Type B pancreatic cell (in vitro differentiated cells): Measurements from ENCODE around the gene GSG1L2. TPM values are rescaled to one million over a fixed set of nuclear protein-coding genes. Genes with fewer than 3 reads are reported as not detected.
A peak's percentile ranks its signal among the peaks of the same experiment; 100 is the strongest.

ENCODE experiments used
- DNase-seq: peaks from one replicate; pipeline ENCODE4 v3.0.0; 2021; ENCODE audit warnings: mixed read lengths; ENCODE audit not compliant: unreplicated experiment; ENCODE audit errors: extremely low spot score
- H3K27ac Mint-ChIP-seq: 2 replicates; pipeline ENCODE4 v1.8.0; 2021; ENCODE audit warnings: mild to moderate bottlenecking, mixed read lengths
- H3K27me3 Mint-ChIP-seq: 2 replicates; pipeline ENCODE4 v1.8.0; 2021; ENCODE audit warnings: mixed read lengths
- H3K36me3 Mint-ChIP-seq: 2 replicates; pipeline ENCODE4 v1.8.0; 2021; ENCODE audit warnings: mixed read lengths
- H3K4me1 Mint-ChIP-seq: one replicate; pipeline ENCODE4 v1.8.0; 2021; ENCODE audit warnings: mixed read lengths; ENCODE audit not compliant: unreplicated experiment
- H3K4me3 Mint-ChIP-seq: 2 replicates; pipeline ENCODE4 v1.8.0; 2021; ENCODE audit warnings: mild to moderate bottlenecking, mixed read lengths
- H3K9me3 Mint-ChIP-seq: 2 replicates; pipeline ENCODE4 v1.8.0; 2021; ENCODE audit warnings: mixed read lengths
- CTCF ChIP-seq: fragments of 200-600 bp; sonication (generic); conservative IDR thresholded peaks from 2 replicates; pipeline ENCODE4 v1.5.0; 2021; ENCODE audit warnings: antibody characterized with exemption, mild to moderate bottlenecking
- total RNA-seq: library from RNA; stranded (reverse); gene quantifications from 2 replicates; pipeline ENCODE4 v1.2.1, GENCODE V29; 2021; ENCODE audit warnings: low replicate concordance

Gene GSG1L2
- total RNA-seq, 1 donor from 2014 or later, result not detected

DNA sequence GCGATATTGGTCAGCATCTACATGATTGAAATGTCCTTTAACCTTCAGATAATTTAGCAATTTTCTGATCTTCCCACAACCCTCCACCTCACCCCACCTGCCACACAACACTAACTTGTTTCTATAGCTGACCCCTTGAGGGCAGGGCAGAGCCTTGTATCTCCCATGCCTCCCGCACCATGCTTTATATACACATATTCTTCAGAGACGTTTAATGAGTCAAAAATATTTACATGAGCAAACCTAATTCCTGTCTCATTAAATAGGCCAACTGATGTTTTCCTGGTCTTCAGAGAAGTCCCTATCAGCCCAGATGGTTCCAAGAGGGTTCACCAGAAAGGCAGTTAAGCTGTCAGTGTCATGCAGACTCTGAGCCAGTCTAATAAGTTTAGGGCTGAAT lies 23.9 kb downstream of the GSG1L2 start:
- no peak overlapping the region for H3K4me3 Mint-ChIP-seq
- peaks cover 10% of the 10 kb centered on the region for H3K27me3 Mint-ChIP-seq
- no peak for TF ChIP-seq CTCF
- H3K4me1 Mint-ChIP-seq, result no peaks in the 10 kb centered on the region
- H3K9me3 Mint-ChIP-seq, result no peaks in the 10 kb centered on the region
- no peak overlapping the region for H3K27ac Mint-ChIP-seq
- H3K36me3 Mint-ChIP-seq, result no peaks in the 10 kb centered on the region
- no peak for DNase-seq

DNA sequence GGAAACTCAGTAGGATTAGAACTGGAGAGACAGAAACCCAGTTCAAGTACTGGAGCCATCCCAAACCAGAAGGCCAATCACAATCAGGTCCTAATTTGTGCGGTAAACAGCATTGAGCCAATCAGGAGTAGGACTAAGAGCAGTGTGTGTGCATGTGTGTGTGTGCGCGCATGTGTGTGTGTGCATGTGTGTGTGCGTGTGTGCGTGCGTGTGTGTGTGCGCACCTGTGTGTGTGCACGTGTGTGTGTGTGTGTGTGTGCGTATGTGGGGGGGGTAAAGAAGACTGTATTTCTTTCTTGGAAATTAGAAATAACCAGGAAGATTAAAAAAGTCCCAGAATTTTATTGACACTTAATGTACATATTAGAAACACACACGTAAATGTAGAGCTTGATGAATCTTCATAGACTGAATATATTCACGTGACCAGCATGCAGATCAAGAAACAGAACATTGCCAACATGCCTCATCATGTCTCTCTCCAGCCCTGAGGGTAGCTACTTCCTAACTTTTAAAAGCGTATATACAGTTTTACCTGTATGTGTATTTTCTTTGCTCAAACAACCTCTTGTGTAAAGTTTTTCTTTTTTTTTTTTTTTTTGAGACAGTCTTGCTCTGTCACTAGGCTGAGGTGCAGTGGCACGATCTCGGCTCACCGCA lies 29.6 kb downstream of the GSG1L2 start:
- no peak for TF ChIP-seq CTCF
- H3K27ac Mint-ChIP-seq, result no peak overlapping the region
- no peaks in the 10 kb centered on the region for H3K9me3 Mint-ChIP-seq
- peaks cover 11% of the 10 kb centered on the region for H3K27me3 Mint-ChIP-seq
- peaks cover 17% of the 10 kb centered on the region for H3K4me1 Mint-ChIP-seq
- H3K4me3 Mint-ChIP-seq, result no peak overlapping the region
- no peaks in the 10 kb centered on the region for H3K36me3 Mint-ChIP-seq
- DNase-seq, result no peak

DNA sequence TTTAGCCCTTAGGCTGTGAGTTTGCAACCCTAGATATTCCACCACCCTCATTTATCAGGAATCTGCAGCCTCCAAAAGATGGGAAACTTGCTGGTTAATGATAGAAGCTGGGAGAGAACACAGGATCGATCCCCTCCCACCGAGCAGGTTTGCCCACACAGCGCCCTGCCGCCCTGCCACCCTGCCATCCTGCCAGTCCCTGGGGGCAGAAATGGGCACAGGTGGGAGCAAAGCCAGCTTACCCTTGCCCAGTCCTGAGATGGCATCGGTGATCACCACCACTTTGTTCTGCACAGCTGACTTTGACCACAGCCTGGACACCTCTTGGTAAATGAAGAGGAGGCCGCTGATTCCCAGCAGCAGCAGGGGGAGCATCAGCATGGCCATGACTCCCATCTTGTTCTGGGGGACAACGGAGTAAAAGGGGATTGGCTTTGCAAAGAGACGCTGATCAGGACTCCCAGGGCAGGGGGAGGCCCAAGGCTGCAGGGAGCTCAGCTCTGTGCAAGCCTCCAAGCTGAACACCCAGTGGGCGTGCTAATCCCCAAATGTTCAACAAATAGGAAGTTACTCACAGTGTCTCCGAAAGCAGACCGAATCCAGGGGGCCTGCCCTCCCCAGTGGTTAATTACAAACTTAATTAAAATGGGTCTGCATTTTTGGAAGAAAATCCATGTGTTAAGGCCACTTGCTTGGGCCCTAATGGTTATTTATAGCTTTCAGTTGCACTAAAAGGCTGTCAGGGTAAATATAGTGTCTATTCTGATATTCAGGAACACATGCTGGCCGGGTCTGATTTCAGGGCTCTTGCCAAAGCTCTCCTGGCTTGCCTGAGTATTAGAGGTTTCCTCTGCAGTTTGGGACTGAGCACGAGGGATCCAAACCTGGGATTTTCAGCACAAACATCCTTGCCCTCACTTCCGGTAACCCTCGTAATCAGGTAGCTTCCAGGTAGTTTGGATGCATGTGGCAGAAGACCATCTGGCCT lies 30.7 kb downstream of the GSG1L2 start, which contains the start of gene DHRS7C:
DHRS7C (minus strand) TSS at position 704 of the 988 bp plus-strand sequence; CDS start at position 396, 308 bp downstream.
- TF ChIP-seq CTCF, result no peak
- Mint-ChIP-seq H3K4me3 (no peak within 1 kb of the TSS), H3K27ac (no peak within 1 kb of the TSS), H3K4me1 (peaks cover 17% of the 10 kb centered on the region), H3K36me3 (no peaks in the 10 kb centered on the region), H3K27me3 (peaks cover 6% of the 10 kb centered on the region), H3K9me3 (no peaks in the 10 kb centered on the region)
- DNase-seq, result no peak

DNA sequence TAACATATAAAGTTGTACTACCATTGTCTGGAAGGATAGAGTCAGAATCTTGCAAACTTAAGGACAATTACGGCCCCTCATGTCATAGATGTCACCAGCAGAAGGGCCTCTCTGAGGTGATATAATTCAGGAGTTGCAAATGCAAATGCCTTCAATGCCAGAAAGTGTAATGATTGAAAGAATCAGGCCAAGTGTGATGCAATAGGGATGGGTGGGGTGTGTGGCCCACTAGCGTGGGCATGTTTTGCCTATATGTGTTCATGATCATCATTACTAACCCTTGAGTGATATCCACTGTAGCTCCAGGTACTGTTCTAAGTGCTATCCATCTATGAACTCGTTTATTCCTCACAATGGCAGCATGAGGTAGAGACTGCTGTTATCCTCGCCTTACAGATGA lies 31.6 kb downstream of the GSG1L2 start:
- Mint-ChIP-seq H3K27ac (no peak overlapping the region), H3K9me3 (no peaks in the 10 kb centered on the region), H3K36me3 (no peaks in the 10 kb centered on the region), H3K4me1 (peaks cover 17% of the 10 kb centered on the region), H3K4me3 (no peak overlapping the region), H3K27me3 (peaks cover 6% of the 10 kb centered on the region)
- TF ChIP-seq CTCF, result no peak
- no peak for DNase-seq

GRCh38 chr17:9788601-9789000 lies 33.3 kb downstream of the GSG1L2 start:
- Mint-ChIP-seq H3K4me1 (peaks cover 17% of the 10 kb centered on the region), H3K27me3 (peaks cover 6% of the 10 kb centered on the region), H3K9me3 (no peaks in the 10 kb centered on the region), H3K27ac (peak overlapping the region; percentile 68), H3K4me3 (peak overlapping the region; percentile 42), H3K36me3 (no peaks in the 10 kb centered on the region)
- TF ChIP-seq CTCF, result no peak
- DNase-seq, result no peak
